ENCODE measurements around the gene PPARA.

DNA sequence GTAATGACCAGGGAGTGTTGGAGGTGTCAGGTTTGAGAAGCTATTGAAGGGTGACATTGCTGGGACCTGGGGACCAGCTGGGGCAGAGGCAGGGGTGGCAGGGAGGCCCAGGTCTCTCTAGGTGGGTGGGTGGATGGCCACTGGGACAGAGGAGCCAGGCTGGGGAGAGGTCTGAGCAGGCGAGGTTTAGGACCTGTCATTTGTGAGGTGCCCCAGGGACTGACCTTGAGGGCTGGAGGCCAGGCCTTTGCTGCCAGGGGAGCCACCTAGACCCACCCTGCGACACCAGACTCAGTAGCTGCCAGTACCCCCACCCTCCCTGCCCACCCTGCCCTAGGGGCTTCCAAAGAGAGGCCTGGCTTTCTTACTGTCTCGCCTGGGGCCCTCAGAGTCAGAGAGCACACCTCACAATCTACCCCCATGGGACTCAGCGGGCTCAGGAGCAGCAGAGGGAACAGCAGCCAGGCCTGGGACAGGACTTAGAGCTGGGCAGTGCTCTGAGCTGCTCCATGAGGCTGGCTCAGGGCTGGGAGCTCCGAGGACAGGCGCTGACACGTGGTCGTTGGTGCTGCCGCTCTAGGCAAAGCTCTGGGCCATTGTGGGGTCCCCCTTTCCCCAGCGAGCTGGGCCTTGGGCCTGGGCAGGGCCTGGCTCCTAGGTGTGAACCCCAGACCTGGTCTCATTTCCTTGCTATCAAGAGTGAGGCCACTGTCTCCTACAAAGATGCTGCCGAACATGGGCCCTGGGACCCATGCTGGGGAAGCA, 28.6 kb upstream of the PPARA start:
- TF ChIP-seq, protein P1, sequence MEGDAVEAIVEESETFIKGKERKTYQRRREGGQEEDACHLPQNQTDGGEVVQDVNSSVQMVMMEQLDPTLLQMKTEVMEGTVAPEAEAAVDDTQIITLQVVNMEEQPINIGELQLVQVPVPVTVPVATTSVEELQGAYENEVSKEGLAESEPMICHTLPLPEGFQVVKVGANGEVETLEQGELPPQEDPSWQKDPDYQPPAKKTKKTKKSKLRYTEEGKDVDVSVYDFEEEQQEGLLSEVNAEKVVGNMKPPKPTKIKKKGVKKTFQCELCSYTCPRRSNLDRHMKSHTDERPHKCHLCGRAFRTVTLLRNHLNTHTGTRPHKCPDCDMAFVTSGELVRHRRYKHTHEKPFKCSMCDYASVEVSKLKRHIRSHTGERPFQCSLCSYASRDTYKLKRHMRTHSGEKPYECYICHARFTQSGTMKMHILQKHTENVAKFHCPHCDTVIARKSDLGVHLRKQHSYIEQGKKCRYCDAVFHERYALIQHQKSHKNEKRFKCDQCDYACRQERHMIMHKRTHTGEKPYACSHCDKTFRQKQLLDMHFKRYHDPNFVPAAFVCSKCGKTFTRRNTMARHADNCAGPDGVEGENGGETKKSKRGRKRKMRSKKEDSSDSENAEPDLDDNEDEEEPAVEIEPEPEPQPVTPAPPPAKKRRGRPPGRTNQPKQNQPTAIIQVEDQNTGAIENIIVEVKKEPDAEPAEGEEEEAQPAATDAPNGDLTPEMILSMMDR (IDR thresholded peaks at IDR 0.05), result no peak
- TF ChIP-seq POLR2A (IDR thresholded peaks at IDR 0.05) (no peak), POLR2AphosphoS5 (IDR thresholded peaks at IDR 0.05) (no peak)
